ENCODE results near the gene ANKRD39. TPM values are rescaled to one million over a fixed set of nuclear protein-coding genes. Genes with fewer than 3 reads are reported as not detected.
A peak's percentile ranks its signal among the peaks of the same experiment; 100 is the strongest.

Gene ANKRD39
- total and polyA plus RNA-seq, 4 donors = 7.4 to 16.9 (median 15.6) TPM

- peak overlapping the region; percentile 68 for H3K4me3 ChIP-seq
- H3K9me3 ChIP-seq (ENCODE audit: control insufficient read depth in 4 of 4, insufficient read depth in 3 of 4, low read length in 3 of 4) = no peaks in the 10 kb centered on the region
- no peaks in the 10 kb centered on the region for H3K27me3 ChIP-seq (ENCODE audit: control insufficient read depth in 3 of 3, insufficient read depth in 3 of 3, low read length in 2 of 3)
- peak; percentile 51 for ATAC-seq (ENCODE audit: insufficient read depth, low FRiP score)
- TF ChIP-seq CTCF (IDR thresholded peaks at IDR 0.05; ENCODE audit: control extremely low read depth, extremely low read depth) = no peak
- peak; percentile 97 to 98 (median 97) for DNase-seq
- 1 to 2% methylated on average over 36 to 76 of the region's 76 CpGs for WGBS, 2 donors
- peaks cover 0 to 24% (median 15%) of the 10 kb centered on the region in 5 donors for H3K4me1 ChIP-seq (ENCODE audit: control insufficient read depth in 5 of 5, insufficient read depth in 5 of 5, low read length in 5 of 5)
- H3K9ac ChIP-seq (ENCODE audit: insufficient read depth in 1 of 2, low read length in 2 of 2) = peak overlapping the region; percentile 49 to 63
- H3K27ac ChIP-seq (ENCODE audit: low read depth in 1 of 2, low read length in 1 of 2) = peak overlapping the region; percentile 90 to 94
- peaks cover 0 to 38% (median 23%) of the 10 kb centered on the region in 4 donors for H3K36me3 ChIP-seq (ENCODE audit: control insufficient read depth in 4 of 4, insufficient read depth in 4 of 4, low read length in 4 of 4)
Observed at GRCh38 chr2:96868555-96869280, 10.9 kb upstream of the ANKRD39 start.

- Histone ChIP-seq H3K27ac (ENCODE audit: low read depth in 1 of 2, low read length in 1 of 2) (peak overlapping the region; percentile 54 to 94), H3K4me1 (ENCODE audit: control insufficient read depth in 5 of 5, insufficient read depth in 5 of 5, low read length in 5 of 5) (peaks cover 0 to 24% (median 15%) of the 10 kb centered on the region in 5 donors), H3K9me3 (ENCODE audit: control insufficient read depth in 4 of 4, insufficient read depth in 3 of 4, low read length in 3 of 4) (no peaks in the 10 kb centered on the region), H3K36me3 (ENCODE audit: control insufficient read depth in 4 of 4, insufficient read depth in 4 of 4, low read length in 4 of 4) (peaks cover 0 to 44% (median 30%) of the 10 kb centered on the region in 4 donors), H3K9ac (ENCODE audit: insufficient read depth in 1 of 2, low read length in 2 of 2) (peak overlapping the region; percentile 63 to 79), H3K27me3 (ENCODE audit: control insufficient read depth in 3 of 3, insufficient read depth in 3 of 3, low read length in 2 of 3) (no peaks in the 10 kb centered on the region), H3K4me3 (peak overlapping the region; percentile 68)
- TF ChIP-seq CTCF (IDR thresholded peaks at IDR 0.05; ENCODE audit: control extremely low read depth, extremely low read depth) = no peak
- ATAC-seq (ENCODE audit: insufficient read depth, low FRiP score) (no peak), DNase-seq (peak in 1 of 3 donors; percentile 40)
- 6 to 12% methylated on average over 27 of the region's 27 CpGs for WGBS, 2 donors
Observed at GRCh38 chr2:96867756-96868554, 10.1 kb upstream of the ANKRD39 start.

- DNase-seq (no peak), ATAC-seq (ENCODE audit: insufficient read depth, low FRiP score) (no peak)
- WGBS, 2 donors = 55% methylated on average over 22 of the region's 22 CpGs
- peak overlapping the region; percentile 55 to 94 for H3K27ac ChIP-seq (ENCODE audit: low read depth in 1 of 2, low read length in 1 of 2)
- peaks cover 0 to 45% (median 32%) of the 10 kb centered on the region in 4 donors for H3K36me3 ChIP-seq (ENCODE audit: control insufficient read depth in 4 of 4, insufficient read depth in 4 of 4, low read length in 4 of 4)
- H3K4me3 ChIP-seq = no peak overlapping the region
- H3K9ac ChIP-seq (ENCODE audit: insufficient read depth in 1 of 2, low read length in 2 of 2) = peak overlapping the region; percentile 63 to 79
- H3K4me1 ChIP-seq (ENCODE audit: control insufficient read depth in 5 of 5, insufficient read depth in 5 of 5, low read length in 5 of 5) = peaks cover 0 to 24% (median 15%) of the 10 kb centered on the region in 5 donors
- TF ChIP-seq CTCF (IDR thresholded peaks at IDR 0.05; ENCODE audit: control extremely low read depth, extremely low read depth) = no peak
- H3K27me3 ChIP-seq (ENCODE audit: control insufficient read depth in 3 of 3, insufficient read depth in 3 of 3, low read length in 2 of 3) = no peaks in the 10 kb centered on the region
- H3K9me3 ChIP-seq (ENCODE audit: control insufficient read depth in 4 of 4, insufficient read depth in 3 of 4, low read length in 3 of 4) = no peaks in the 10 kb centered on the region
Observed at GRCh38 chr2:96866986-96867755, 9.4 kb upstream of the ANKRD39 start.

Data from lung (tissue), 12 donors.